Mesenchymal stem cell (in vitro differentiated cells and primary cell): ENCODE results near the gene MT1F.

Experiments used
- DNase-seq: peaks from one replicate; pipeline ENCODE4 v3.0.0-alpha.2; 2013
- H2AFZ ChIP-seq: one replicate; pipeline ENCODE4 v1.6.1; 2013; ENCODE audit warnings: low read depth, mild to moderate bottlenecking, control low read depth, inconsistent platforms, low read length, moderate library complexity
- H2AK5ac ChIP-seq: 2 replicates; pipeline ENCODE4 v1.6.1; 2013; ENCODE audit warnings: low read length, moderate library complexity, mild to moderate bottlenecking, inconsistent platforms; ENCODE audit not compliant: severe bottlenecking
- H2BK120ac ChIP-seq: one replicate; pipeline ENCODE4 v1.6.1; 2013; ENCODE audit warnings: low read depth, mild to moderate bottlenecking, inconsistent platforms, low read length, moderate library complexity
- H2BK12ac ChIP-seq, 2 experiments: one replicate each; pipeline ENCODE4 v1.6.1; 2013; ENCODE audit warnings: inconsistent platforms in 2 of 2, low read length in 2 of 2, mild to moderate bottlenecking in 2 of 2, moderate library complexity in 2 of 2, control low read depth in 1 of 2
- H2BK15ac ChIP-seq: one replicate; pipeline ENCODE4 v1.6.1; 2013; ENCODE audit warnings: mild to moderate bottlenecking, low read depth, inconsistent platforms; ENCODE audit not compliant: poor library complexity, severe bottlenecking
- H2BK5ac ChIP-seq: 2 replicates; pipeline ENCODE4 v1.6.1; 2013; ENCODE audit warnings: low read depth, mild to moderate bottlenecking, low read length, control low read depth, inconsistent platforms; ENCODE audit not compliant: poor library complexity, severe bottlenecking
- H3K14ac ChIP-seq, 2 experiments: one replicate each; pipeline ENCODE4 v1.6.1; 2013; ENCODE audit warnings: inconsistent platforms in 2 of 2, low read length in 2 of 2, control low read depth in 1 of 2, mild to moderate bottlenecking in 1 of 2, moderate library complexity in 1 of 2
- H3K18ac ChIP-seq, 2 experiments: one replicate each; pipeline ENCODE4 v1.6.1; 2013; ENCODE audit warnings: inconsistent platforms in 2 of 2, low read length in 2 of 2, control low read depth in 1 of 2, low read depth in 1 of 2, mild to moderate bottlenecking in 1 of 2
- H3K23ac ChIP-seq, 2 experiments: one replicate each; pipeline ENCODE4 v1.6.1; 2013; ENCODE audit warnings: inconsistent platforms in 2 of 2, low read length in 2 of 2, mild to moderate bottlenecking in 2 of 2, moderate library complexity in 2 of 2, control low read depth in 1 of 2
- H3K27ac ChIP-seq: 2 replicates; pipeline ENCODE4 v1.5.1; 2013; ENCODE audit warnings: mild to moderate bottlenecking, moderate library complexity, low read length, control low read depth, inconsistent platforms; ENCODE audit not compliant: poor library complexity, severe bottlenecking
- H3K27me3 ChIP-seq, 2 experiments: 2 replicates each; pipeline versions ENCODE4 v1.6.1 to v1.7.0; 2013; ENCODE audit warnings: low read length in 2 of 2, mild to moderate bottlenecking in 2 of 2, moderate library complexity in 2 of 2, control low read depth in 1 of 2, inconsistent platforms in 1 of 2; ENCODE audit not compliant: control insufficient read depth in 1 of 2, insufficient read depth in 1 of 2
- H3K36me3 ChIP-seq, 2 experiments: 2 replicates each; pipeline versions ENCODE4 v1.6.1 to v1.7.0; 2013; ENCODE audit warnings: low read length in 2 of 2, control low read depth in 1 of 2, inconsistent platforms in 1 of 2, low read depth in 1 of 2, mild to moderate bottlenecking in 1 of 2; ENCODE audit not compliant: insufficient read depth in 2 of 2, control insufficient read depth in 1 of 2
- H3K4ac ChIP-seq, 2 experiments: one replicate each; pipeline ENCODE4 v1.6.1; 2013; ENCODE audit warnings: inconsistent platforms in 2 of 2, low read length in 2 of 2, mild to moderate bottlenecking in 2 of 2, moderate library complexity in 2 of 2, control low read depth in 1 of 2, low read depth in 1 of 2
- H3K4me1 ChIP-seq: 2 replicates; pipeline ENCODE4 v1.6.1; 2013; ENCODE audit warnings: low read depth, low read length, control low read depth; ENCODE audit not compliant: control insufficient read depth, insufficient read depth
- H3K4me2 ChIP-seq: 2 replicates; pipeline ENCODE4 v1.6.1; 2013; ENCODE audit warnings: low read length, mild to moderate bottlenecking, inconsistent platforms; ENCODE audit not compliant: poor library complexity, severe bottlenecking
- H3K4me3 ChIP-seq, 2 experiments: 2 replicates each; pipeline versions ENCODE4 v1.5.1 to v1.7.0; 2013; ENCODE audit warnings: low read length in 2 of 2, mild to moderate bottlenecking in 2 of 2, control low read depth in 1 of 2, low read depth in 1 of 2; ENCODE audit not compliant: insufficient read depth in 1 of 2
- H3K79me1 ChIP-seq: replicated peaks from 2 replicates; pipeline ENCODE4 v1.6.1; 2013; ENCODE audit warnings: mild to moderate bottlenecking, control low read depth, low read length, inconsistent platforms; ENCODE audit not compliant: poor library complexity, severe bottlenecking
- H3K9ac ChIP-seq: 2 replicates; pipeline ENCODE4 v1.7.0; 2013; ENCODE audit warnings: mild to moderate bottlenecking, low read length, moderate library complexity
- H3K9me3 ChIP-seq: 2 replicates; pipeline ENCODE4 v1.7.0; 2013; ENCODE audit warnings: mild to moderate bottlenecking, low read length; ENCODE audit not compliant: control insufficient read depth
- H4K8ac ChIP-seq: one replicate; pipeline ENCODE4 v1.6.1; 2013; ENCODE audit warnings: inconsistent platforms, mild to moderate bottlenecking, low read length, moderate library complexity
- H4K91ac ChIP-seq: one replicate; pipeline ENCODE4 v1.6.1; 2013; ENCODE audit warnings: mild to moderate bottlenecking, low read length, inconsistent platforms
- WGBS: methylation state at CpG from one replicate; pipeline ENCODE4 v1.1.7; 2013; ENCODE audit warnings: mixed read lengths; 5-methylcytosine and 5-hydroxymethylcytosine counted together

Gene MT1F

GRCh38 chr16:56626685-56627084 is 31.1 kb upstream of the MT1F start:
- peak overlapping the region in 1 of 2 experiments; percentile 81 for H3K4me3 ChIP-seq
- H3K27me3 ChIP-seq: peaks cover 0 to 5% of the 10 kb centered on the region in 2 experiments
- no peak overlapping the region for H2AFZ ChIP-seq
- DNase-seq: no peak
- peak overlapping the region; percentile 72 for H3K27ac ChIP-seq
- H2BK120ac ChIP-seq: no peak overlapping the region
- H3K9me3 ChIP-seq: no peaks in the 10 kb centered on the region
- H3K14ac ChIP-seq: peak overlapping the region in 1 of 2 experiments; percentile 6
- H3K23ac ChIP-seq: no peak overlapping the region
- no peak overlapping the region for H2BK15ac ChIP-seq
- H3K4me1 ChIP-seq: peaks cover 22% of the 10 kb centered on the region
- no peak overlapping the region for H2BK5ac ChIP-seq
- H3K79me1 ChIP-seq: no peaks in the 10 kb centered on the region
- WGBS: 45% methylated on average over 6 of the region's 7 CpGs
- no peak overlapping the region for H2AK5ac ChIP-seq
- no peak overlapping the region for H4K8ac ChIP-seq
- H3K9ac ChIP-seq: peak overlapping the region; percentile 94
- H4K91ac ChIP-seq: peak overlapping the region; percentile 64
- peak overlapping the region in 1 of 2 experiments; percentile 79 for H2BK12ac ChIP-seq
- H3K4me2 ChIP-seq: peak overlapping the region; percentile 51
- H3K18ac ChIP-seq: peak overlapping the region in 1 of 2 experiments; percentile 79
- no peaks in the 10 kb centered on the region for H3K36me3 ChIP-seq
- H3K4ac ChIP-seq: peak overlapping the region; percentile 22 to 46

- H3K4me2 ChIP-seq: no peak overlapping the region
- no peak overlapping the region for H3K27ac ChIP-seq
- H3K79me1 ChIP-seq: no peaks in the 10 kb centered on the region
- no peak overlapping the region for H2AK5ac ChIP-seq
- H3K14ac ChIP-seq: no peak overlapping the region
- DNase-seq: no peak
- H2BK15ac ChIP-seq: no peak overlapping the region
- peaks cover 28% of the 10 kb centered on the region for H3K4me1 ChIP-seq
- H4K8ac ChIP-seq: no peak overlapping the region
- no peak overlapping the region for H3K4me3 ChIP-seq
- H3K18ac ChIP-seq: peak overlapping the region in 1 of 2 experiments; percentile 46
- no peak overlapping the region for H2AFZ ChIP-seq
- H2BK12ac ChIP-seq: peak overlapping the region in 1 of 2 experiments; percentile 59
- no peak overlapping the region for H3K9ac ChIP-seq
- H3K23ac ChIP-seq: no peak overlapping the region
- 81% methylated on average over 9 of the region's 9 CpGs for WGBS
- no peak overlapping the region for H4K91ac ChIP-seq
- no peaks in the 10 kb centered on the region for H3K9me3 ChIP-seq
- H3K4ac ChIP-seq: no peak overlapping the region
- peaks cover 0 to 18% of the 10 kb centered on the region in 2 experiments for H3K27me3 ChIP-seq
- no peak overlapping the region for H2BK120ac ChIP-seq
- H2BK5ac ChIP-seq: no peak overlapping the region
- no peaks in the 10 kb centered on the region for H3K36me3 ChIP-seq
These were observed 29.0 kb upstream of the MT1F start for GRCh38 chr16:56628486-56629350.

- no peak overlapping the region for H3K18ac ChIP-seq
- no peak overlapping the region for H3K4me3 ChIP-seq
- H3K14ac ChIP-seq: no peak overlapping the region
- H3K4me1 ChIP-seq: peaks cover 28% of the 10 kb centered on the region
- H3K9ac ChIP-seq: no peak overlapping the region
- no peak overlapping the region for H4K8ac ChIP-seq
- no peak overlapping the region for H3K4ac ChIP-seq
- peaks cover 0 to 26% of the 10 kb centered on the region in 2 experiments for H3K27me3 ChIP-seq
- H2BK12ac ChIP-seq: no peak overlapping the region
- no peak overlapping the region for H2BK120ac ChIP-seq
- H3K36me3 ChIP-seq: no peaks in the 10 kb centered on the region
- no peak overlapping the region for H2AK5ac ChIP-seq
- H3K27ac ChIP-seq: no peak overlapping the region
- no peak overlapping the region for H4K91ac ChIP-seq
- no peak overlapping the region for H3K4me2 ChIP-seq
- no peak overlapping the region for H2BK15ac ChIP-seq
- DNase-seq: no peak
- 98% methylated on average over 2 of the region's 3 CpGs for WGBS
- H3K23ac ChIP-seq: no peak overlapping the region
- H2BK5ac ChIP-seq: no peak overlapping the region
- no peaks in the 10 kb centered on the region for H3K9me3 ChIP-seq
- H3K79me1 ChIP-seq: no peaks in the 10 kb centered on the region
- no peak overlapping the region for H2AFZ ChIP-seq
These were observed 28.2 kb upstream of the MT1F start for GRCh38 chr16:56629531-56629930.

- Histone ChIP-seq H3K4ac (no peak overlapping the region), H3K4me1 (peaks cover 27% of the 10 kb centered on the region), H3K4me2 (no peak overlapping the region), H2BK15ac (no peak overlapping the region), H3K36me3 (no peaks in the 10 kb centered on the region), H3K9me3 (no peaks in the 10 kb centered on the region), H2BK12ac (no peak overlapping the region), H3K14ac (no peak overlapping the region), H3K18ac (no peak overlapping the region), H3K79me1 (no peaks in the 10 kb centered on the region), H4K91ac (no peak overlapping the region), H3K23ac (no peak overlapping the region), H3K27ac (no peak overlapping the region), H2BK120ac (no peak overlapping the region), H2AFZ (no peak overlapping the region), H4K8ac (no peak overlapping the region), H3K27me3 (peaks cover under 1 to 32% of the 10 kb centered on the region in 2 experiments), H3K4me3 (no peak overlapping the region), H3K9ac (no peak overlapping the region), H2BK5ac (no peak overlapping the region), H2AK5ac (no peak overlapping the region)
- DNase-seq: no peak
- 86% methylated on average over 3 of the region's 3 CpGs for WGBS
These were observed 27.6 kb upstream of the MT1F start for GRCh38 chr16:56630134-56630533.
